Activated CD4-positive, alpha-beta T cell treated with anti-CD3 and anti-CD28 coated beads, Interleukin-2, amount 50 U/mL, for 24 hours (primary cell): ENCODE results near the gene NXPH1.

Experiments
- DNase-seq, 2 donors: peaks; one replicate each; pipeline ENCODE4 v3.0.0-alpha.2; 2020; ENCODE audit warnings: low read depth in 1 of 2, low spot score in 1 of 2

NXPH1 gene

GRCh38 chr7:8435590-8436545, 2.5 kb downstream of the NXPH1 start:
- DNase-seq = no peak

GRCh38 chr7:8436965-8437364, 3.6 kb downstream of the NXPH1 start:
- no peak for DNase-seq

- no peak for DNase-seq
Measured at GRCh38 chr7:8437606-8438005, 4.2 kb downstream of the NXPH1 start.

- DNase-seq = no peak
Measured at GRCh38 chr7:8440670-8441069, 7.3 kb downstream of the NXPH1 start.

- no peak for DNase-seq
Measured at GRCh38 chr7:8441106-8441965, 7.9 kb downstream of the NXPH1 start.

GRCh38 chr7:8442051-8442813, 8.8 kb downstream of the NXPH1 start:
- no peak for DNase-seq

- peak in 1 of 2 donors; percentile 9 for DNase-seq
Measured at GRCh38 chr7:8442814-8443304, 9.4 kb downstream of the NXPH1 start.

- DNase-seq = no peak
Measured at GRCh38 chr7:8443576-8444467, 10.4 kb downstream of the NXPH1 start.

- no peak for DNase-seq
Measured at GRCh38 chr7:8444468-8444769, 11.0 kb downstream of the NXPH1 start.

GRCh38 chr7:8453535-8453934, 20.1 kb downstream of the NXPH1 start:
- DNase-seq = no peak

GRCh38 chr7:8455426-8455825, 22.0 kb downstream of the NXPH1 start:
- DNase-seq = no peak

GRCh38 chr7:8462309-8462708, 28.9 kb downstream of the NXPH1 start:
- DNase-seq = no peak

GRCh38 chr7:8465338-8465737, 31.9 kb downstream of the NXPH1 start:
- no peak for DNase-seq

GRCh38 chr7:8480527-8480926, 47.1 kb downstream of the NXPH1 start:
- DNase-seq = no peak

- no peak for DNase-seq
Measured at GRCh38 chr7:8481096-8481495, 47.7 kb downstream of the NXPH1 start.

- no peak for DNase-seq
Measured at GRCh38 chr7:8481752-8482446, 48.5 kb downstream of the NXPH1 start.

- no peak for DNase-seq
Measured at GRCh38 chr7:8490391-8491045, 57.1 kb downstream of the NXPH1 start.

- no peak for DNase-seq
Measured at GRCh38 chr7:8491106-8491505, 57.7 kb downstream of the NXPH1 start.
